NCI-H2196 (cell line): ENCODE measurements around the gene SELENON.
A peak's percentile ranks its signal among the peaks of the same experiment; 100 is the strongest.

Experiments
- DNase-seq: peaks from one replicate; lab custom pipeline; 2025; ENCODE audit not compliant: unreplicated experiment; lab: John Stamatoyannopoulos, UW

SELENON gene

DNA sequence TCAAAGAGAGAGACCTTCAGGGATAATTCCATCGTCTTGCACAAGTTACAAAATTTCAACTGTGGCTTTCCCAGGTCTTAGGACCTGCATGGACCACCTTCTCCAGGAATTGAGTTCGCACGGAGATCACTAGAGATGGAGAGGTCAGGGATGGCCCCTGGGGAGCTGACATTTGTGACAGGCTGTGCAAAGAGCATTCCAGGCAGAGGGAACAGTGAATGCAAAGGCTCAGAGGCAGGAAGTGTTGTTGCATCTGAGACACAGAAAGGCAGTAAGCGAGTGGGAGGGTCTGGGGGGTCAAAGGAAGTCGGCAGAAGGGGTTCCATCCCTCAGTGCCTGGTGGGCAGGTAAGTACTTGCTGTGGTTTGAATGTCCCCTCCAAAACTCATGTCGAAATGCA, 9.5 kb upstream of the SELENON start:
- no peak for DNase-seq

DNA sequence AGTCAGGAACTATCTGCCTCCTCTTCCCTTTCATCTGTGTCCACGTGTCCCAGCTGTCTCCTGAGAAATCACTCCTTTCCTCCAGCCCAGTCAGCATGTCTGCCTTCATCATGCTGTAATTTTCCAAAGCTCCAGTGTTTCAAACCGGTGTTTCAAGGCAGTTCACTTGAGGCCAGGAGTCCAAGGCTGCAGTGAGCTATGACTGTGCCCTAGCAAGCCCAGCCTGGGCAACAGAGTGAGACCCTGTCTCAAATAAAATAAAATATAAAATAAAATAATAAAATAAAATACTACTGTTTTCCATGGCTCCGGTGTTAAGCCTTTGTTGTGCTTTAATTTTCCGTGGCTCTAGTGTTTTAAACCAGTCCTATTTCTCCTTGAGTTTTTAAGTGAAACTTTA, 7.9 kb upstream of the SELENON start:
- no peak for DNase-seq

DNA sequence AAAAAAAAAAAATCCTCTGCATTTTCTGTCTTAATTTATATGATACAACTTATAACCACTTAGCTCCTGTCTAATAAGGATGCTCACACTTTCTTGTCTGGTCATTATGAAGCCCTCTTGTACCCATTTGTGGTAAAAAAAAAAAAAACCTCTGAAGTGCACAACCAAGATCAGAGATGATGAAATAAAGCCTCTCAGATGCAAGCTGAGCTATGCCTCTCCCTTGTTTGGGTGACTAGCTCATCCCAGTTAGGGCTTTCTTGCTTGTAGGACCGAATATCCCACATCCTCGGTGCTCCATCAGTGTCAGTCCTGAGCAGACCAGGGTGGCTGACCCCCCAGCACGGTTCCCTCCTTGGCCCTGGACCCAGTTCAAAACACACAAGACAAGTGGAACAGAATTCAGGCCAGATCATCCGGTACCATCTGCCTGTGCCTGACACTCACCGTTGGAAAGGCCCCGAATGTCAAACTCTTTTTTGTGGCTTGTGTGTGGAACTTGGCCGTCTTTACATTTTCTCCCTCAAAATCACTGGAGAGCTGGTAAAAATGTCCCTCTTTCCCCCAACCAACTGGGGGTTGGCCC, 6.3 kb upstream of the SELENON start:
- no peak for DNase-seq

DNA sequence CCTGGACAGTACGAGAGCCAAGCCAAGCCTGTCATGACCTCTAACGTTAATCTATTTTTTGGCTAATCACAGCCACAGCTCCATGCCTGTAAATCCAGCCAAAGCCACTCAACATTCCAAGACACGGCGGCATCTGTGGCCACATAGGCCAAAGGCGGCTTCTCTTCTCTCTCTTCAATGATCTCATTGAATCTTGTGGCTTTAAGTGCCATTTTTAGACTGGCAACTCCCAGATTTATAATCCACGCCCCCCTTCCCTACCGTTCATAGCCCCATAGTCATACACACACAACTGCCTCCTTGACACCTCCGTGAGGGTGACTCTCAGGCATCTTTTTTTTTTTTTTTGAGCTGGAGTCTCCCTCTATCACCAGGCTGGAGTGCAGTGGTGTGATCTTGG, 5.7 kb upstream of the SELENON start:
- no peak for DNase-seq

DNA sequence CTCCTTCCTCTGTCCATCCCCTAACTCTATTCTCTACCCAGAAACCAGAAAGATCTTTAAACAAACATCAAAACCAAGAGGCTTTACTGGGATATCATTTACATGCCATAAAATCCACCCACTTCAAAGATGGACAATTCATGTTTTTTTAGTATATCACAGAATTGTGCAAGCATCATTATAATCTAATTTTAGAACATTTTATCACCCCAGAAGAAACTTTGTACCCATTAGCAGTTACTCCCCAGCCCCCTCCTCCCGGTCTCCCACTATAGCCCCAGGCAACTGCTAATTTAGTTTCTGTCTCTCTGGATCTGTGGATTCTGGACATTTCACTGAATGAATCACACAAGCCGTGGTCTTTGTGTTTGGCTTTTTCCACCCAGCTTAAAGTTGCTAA, 4.8 kb upstream of the SELENON start:
- DNase-seq, result no peak

DNA sequence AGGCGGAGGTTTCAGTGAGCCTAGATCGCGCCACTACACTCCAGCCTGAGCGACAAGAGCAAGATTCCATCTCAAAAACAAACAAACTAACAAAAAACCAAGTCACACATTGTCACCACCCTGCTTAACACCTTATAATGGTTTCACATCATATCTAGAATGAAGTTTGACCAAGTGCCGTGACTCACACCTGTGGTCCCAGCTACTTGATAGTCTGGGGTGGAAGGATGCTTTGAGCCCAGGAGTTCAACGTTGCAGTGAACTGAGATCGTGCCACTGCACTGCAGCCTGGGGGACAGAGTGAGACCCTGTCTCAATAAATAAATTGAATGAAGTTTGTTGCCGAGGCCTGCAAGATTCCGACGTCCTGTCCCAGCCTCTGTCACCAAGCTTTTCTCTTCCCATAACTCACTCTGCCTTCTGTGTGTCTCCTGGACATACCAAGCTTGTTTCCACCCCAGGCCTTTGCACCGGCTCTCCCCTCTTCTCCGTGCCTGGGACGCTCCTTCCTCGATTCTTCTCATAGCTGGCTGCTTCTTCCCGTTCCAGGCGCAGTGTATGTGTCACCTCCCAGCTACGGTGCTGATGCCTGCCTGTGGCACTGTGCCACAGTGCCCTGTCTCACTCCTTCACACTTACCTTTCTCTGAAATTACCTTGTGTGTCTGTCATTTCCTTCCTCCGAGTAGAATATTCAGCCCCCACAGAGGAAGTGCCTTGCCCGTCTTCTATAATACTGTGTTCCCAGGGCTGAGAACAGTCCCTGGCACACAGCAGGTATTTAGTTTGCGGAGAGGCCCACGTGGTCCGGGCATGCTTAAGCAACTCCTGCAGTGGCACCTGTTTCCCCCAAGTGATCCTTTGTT, 3.8 kb upstream of the SELENON start:
- peak; percentile 82 for DNase-seq

DNA sequence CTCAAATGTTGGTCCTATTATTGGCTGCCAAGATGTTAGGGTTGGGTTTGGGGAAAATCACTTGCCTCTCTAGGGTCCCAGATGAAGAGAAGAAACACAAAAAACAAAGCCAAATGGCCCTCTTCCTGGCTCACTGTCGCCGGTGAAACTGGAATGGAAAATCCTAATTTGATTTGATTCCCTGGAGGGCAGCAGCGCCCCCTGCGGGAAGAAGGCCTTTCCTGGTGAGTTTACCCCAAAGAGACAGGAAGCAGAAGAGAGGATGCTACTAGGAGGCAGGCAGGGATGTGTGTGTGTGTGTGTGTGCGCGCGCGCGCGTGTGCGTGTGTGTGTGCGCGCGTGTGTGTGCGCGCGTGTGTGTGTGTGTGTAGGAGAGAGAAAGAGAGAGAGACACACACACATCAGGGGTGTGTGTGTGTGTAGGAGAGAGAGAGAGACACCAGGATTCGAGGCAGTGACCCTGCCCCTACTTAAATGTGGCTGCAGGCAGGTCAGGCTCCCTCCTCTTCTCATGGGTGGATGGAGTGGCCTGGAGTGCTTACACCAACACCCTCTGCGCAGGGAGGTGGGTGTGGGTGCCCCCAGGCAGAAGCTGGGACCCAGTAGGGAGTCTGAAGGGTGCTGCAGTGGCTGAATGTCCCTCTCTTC, 3.1 kb upstream of the SELENON start:
- DNase-seq, result peak; percentile 91

DNA sequence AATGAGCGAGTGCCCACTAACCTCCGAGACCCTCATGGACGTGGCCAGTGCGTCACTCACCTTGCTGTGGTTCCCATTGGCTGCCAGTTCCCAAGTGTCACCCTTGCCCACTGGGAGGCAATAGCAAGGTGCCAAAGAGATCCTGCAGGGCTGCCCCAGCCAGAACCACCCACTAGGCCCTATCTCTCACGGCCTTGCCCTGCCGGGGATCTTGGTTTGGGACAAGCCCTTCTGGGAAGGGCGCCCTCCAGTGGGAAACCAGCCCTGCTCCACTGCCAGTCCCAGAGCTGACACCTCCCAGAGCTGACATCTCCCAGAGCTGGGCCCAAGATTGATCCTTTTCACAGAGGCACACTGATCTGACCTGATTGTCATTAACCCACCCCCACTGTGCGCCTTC, 2.1 kb upstream of the SELENON start:
- no peak for DNase-seq

DNA sequence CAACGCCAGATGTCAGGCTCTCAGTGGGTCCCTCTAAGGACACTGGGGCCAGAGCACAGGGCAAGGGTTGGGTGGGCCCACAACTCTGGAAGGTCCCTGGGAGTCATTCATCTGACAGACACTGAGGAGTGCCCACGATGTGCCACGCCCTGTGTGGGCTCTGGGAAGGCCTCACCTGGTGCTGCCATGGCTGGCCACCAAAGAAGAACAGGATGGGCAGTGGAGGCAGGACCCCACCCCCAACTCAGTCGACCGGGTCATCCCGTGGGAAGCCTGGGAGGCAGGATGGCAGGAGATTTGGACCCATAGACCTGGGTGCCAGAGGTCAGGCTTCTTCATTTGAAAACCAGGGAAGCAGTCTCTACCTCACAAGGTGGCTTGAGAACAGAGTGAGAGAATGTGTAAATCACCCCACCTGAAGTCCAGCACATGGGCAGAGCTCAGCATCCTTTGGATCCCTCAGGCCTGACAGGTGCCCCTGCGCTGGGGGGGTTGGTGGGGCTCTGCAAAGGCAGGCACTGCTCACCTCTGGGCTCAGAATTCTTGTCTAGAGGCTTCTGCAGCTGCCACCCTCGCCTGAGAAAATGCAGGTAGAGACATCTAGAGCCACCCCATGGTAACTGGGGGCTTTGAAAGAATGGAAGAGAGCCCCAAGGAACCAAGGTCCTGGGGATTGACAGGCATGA, 1.2 kb upstream of the SELENON start:
- DNase-seq, result no peak

DNA sequence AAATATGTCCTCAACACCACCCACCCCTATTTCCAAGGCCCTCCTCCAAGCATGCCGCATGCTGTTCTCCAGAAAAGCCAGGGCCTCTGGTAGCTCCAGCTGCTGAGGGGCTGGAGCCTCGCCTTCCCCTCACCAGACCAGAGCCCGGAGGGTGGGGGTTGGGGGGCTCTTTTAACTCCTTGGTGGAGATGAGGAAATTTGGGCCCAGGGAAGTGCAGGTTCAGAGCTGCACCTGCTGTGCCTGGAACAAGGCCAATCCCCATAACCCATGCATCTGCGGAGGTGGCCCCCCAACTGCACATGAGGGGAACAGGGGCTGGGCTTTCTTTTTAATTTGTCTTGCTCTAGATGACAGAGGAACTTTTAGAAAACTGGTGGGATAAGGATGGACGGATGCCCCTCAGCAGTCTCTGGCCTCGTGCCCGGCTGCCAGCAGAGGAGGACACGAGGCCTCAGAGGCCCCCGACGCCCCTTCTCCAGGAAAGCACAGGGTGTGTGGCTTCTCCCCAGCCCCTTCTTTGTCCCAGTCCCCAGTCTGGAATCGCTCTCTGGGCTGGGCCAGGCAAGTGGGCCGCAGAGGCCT, 550 bp upstream of the SELENON start:
- no peak for DNase-seq

DNA sequence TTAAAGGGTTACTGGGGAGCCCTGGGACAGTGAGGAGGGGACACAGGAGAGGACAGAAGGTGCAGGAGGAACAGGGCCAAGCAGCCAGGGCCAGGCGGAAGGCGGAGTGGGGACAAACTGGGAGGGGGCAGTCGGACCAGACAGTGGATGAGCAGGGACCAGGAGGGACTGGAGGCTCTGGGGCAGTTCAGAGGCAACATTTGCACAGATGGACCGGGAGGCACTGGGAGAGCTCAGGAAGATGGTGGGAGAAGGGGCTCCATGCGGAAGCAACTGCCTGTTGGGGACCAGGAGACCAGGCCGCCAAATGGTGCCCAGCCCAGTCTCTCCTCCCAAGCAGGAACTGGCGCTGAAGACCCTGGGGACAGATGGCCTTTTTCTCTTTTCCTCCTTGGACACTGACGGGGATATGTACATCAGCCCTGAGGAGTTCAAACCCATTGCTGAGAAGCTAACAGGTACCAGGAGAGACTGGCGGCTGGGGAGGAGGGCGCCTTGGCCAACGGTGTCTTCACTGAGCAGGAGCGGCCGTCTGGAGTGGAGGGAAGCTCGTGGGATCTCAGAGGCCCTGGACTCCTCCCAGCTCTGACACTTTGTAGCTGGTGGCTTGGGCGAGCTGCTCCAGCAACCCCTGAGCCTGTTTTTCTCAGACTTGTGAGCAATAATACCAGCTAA, 847 bp downstream of the SELENON start:
- DNase-seq, result no peak

DNA sequence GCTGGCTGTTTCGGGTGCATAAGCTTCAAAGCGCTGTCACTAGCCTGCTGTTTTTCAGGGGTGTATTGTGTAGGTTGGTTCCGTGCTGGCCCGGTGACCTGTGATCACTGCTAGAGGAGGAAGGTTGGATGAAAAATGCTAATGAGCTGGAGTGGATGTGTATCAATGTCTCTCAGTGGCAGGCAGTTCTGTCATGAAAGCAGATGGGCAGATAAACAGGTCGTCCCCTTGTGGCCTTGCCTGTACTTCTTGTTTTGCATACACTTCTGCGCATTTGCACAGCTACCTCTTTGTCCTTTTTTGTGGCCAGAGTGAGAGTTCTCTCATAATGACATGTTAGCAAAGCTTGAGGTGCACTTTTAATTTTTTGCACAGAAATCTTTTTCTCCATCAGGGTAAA, 2.9 kb downstream of the SELENON start:
- DNase-seq, result no peak

DNA sequence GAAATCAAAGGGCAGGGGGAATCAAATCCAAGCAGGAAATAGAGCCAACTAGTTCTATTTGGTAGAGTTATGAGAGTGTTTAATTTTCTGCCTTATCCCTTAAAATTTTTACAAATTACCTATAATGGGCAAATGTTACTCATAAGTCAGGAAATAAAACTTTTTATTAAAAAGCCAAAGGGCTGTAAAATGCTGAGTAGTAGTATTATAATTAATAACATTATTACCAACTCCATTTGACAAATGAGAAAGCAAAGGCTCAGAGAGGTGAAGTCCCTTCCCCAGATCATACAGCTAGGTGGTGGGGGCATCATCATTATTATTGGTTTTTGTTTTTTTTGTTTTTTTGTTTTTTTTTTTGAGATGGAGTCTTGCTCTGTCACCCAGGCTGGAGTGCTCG, 3.4 kb downstream of the SELENON start:
- no peak for DNase-seq

DNA sequence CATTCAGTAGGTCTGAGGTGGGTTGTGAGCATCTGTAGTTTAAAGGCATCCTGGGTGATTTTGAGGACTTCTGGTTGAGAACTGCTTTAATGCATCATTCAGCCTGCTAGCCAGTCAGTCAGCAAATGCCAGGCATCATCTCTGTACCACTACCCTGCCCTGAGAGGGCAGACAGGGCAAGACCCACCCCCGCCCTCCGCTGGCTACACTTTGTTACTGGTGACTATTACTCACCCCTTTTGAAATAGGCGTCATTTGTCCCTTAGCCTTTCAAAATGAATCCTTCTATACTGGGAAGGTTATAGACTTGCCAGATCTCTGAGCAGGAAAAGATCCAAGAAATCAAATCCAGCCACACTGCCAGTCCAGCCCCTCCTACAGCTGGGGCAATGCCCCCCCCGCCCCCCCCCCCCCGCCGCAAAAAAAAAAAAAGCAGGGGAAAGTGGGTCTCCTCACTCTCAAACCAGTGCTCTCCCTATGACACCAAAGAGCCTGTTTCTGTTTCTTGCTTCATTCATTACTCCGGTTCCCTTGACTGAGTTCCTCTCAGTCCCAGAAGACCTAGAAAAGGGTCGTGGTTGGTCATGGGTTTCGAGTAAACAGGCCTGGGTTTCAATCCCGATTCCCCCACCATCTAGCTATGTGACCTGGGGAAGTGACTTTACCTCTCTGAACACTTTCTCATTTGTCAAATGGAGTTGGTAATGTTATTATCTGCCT, 4.4 kb downstream of the SELENON start:
- DNase-seq, result no peak

DNA sequence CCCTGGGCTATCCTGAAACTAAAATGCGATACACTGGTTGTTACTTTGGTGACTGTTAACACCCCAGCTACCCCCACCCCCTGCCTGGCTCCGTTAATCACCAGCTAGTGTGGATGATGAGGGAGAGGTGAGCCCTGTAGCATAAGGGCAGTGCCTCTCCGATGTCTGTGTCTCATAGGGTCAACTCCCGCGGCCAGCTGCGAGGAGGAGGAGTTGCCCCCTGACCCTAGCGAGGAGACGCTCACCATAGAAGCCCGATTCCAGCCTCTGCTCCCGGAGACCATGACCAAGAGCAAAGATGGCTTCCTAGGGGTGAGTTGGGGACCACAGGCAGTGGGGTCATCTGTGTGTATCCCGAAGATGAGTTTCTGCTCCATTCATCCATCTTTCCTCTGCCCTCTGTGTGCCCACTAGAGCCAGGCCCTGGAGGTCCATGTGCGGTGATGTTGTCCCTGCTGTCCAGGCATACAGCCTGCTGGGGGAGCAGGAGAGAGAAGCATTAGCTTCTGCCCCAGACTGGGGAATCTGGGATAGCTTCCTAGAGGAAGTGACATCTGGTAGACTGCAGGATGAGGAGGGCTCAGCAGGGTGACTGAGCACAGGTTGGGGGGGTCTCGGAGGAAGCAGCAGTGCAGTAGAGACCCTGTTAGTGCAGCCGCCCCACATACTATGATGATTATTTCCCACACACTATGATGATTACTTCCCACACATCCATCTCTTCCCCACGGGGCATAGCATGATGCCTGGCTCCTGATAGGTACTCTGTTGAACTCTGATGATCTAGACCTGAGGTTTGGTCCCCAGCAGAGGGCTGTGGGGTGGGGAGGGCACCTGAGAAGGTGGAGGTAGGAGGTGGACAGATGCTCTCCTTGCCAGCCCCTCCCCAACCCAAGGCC, 5.2 kb downstream of the SELENON start:
- no peak for DNase-seq

DNA sequence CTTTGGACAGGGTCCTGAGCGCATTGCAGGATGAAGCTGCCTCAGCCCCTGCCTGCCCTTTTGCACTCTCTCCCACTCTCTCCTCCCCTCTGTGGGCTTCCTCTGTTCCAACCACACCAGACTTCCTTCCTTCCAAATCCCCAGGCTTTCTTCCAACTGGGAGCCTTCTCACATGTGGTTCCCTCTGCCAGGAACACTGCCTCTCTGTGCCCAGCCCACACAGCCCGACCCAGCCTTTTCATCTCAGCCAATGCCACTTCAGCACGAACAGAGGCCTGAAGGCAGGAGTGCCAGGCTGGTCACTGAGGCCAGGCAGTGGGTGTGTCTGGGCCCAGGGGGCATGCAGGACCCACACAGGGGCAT, 5.9 kb downstream of the SELENON start:
- no peak for DNase-seq

DNA sequence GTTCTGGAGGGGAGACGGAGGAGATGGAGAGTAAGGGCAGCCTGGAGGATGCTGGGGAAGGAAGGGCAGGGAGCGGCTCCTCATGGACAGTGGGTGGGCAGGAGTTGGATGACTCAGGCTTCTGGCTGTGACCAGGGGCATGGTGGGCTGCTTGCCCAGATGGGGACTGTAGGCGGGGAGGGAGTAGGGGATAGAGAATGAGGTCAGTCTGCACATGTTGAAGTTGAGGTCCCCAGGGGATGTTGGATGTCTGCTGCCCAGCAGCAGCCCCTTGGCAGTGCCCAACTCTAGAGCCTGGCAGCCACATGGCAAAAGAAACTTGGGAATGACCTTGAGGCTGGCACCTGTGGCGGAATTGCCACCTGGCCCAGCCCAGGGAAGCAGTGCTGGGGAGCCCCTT, 6.4 kb downstream of the SELENON start:
- DNase-seq, result no peak

DNA sequence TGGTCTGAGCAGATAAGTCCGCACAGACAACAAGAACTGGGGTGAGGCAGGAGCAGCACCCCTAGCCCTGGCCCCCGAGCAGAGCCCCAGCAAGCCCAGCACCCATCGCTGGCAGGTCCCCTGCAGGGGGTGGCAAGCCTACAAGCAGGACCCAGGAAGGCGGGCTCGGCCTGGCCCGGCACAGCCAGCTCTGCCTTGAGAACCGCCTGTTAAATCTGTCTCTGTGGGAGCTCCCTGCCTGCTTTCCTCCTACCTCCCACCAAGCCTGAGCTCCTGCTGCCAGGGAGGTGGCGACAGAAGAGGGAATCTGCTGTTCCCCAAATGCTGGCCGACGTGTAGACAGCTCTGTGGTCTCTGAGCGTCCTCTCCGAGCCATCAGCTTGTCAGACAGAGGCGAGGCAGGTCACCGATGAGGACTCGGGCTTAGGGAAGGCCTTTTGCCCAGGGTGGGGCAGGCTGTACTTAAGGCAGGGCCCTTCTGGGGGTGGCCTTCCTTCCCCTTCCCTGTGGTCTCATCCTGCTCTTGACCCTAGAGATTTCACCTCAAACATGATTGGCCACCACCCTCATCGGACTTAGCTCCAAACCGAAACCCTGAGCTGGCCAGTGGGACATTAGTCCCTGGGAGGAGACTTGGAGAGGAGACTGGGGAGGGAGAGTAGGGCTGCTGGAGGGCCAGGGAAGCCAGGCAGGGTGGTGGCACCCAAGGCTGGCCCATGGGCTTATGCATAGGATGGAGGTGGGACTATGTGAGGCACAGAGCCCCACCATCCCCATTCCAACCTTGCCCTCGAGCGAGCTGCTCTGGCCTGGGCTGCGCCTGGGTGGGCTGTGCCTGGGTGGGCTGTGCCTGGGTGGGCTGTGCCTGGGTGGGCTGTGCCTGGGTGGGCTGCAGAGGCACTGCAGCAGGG, 7.7 kb downstream of the SELENON start:
- DNase-seq, result no peak
